ENCODE results near the gene SRCIN1.
"Not testable (repeated sequence)": the region's sequence is repeated elsewhere in the genome, so short reads cannot be mapped to it uniquely, and the experiment has no call there.

Gene SRCIN1

DNA sequence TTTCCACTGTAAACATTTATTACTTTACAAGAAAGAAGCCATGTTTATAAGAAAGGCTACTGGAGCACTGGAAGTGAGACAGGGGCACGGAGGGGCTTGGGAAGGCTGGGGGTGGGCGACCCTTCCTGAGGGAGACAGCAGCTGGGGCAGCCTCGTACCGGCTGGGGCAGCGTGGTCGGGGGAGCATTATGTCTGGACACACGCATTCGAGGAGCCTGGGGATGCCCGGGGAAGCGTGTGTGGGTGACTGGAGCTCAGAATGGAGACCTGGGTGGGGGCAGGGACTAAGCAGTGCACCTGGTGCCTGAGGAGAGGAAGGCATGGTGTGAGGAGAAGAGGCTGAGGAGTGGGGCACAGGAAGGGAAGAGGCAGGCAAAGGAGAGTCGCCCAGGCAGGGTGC, 64.5 kb downstream of the SRCIN1 start:
- no peak for DNase-seq

DNA sequence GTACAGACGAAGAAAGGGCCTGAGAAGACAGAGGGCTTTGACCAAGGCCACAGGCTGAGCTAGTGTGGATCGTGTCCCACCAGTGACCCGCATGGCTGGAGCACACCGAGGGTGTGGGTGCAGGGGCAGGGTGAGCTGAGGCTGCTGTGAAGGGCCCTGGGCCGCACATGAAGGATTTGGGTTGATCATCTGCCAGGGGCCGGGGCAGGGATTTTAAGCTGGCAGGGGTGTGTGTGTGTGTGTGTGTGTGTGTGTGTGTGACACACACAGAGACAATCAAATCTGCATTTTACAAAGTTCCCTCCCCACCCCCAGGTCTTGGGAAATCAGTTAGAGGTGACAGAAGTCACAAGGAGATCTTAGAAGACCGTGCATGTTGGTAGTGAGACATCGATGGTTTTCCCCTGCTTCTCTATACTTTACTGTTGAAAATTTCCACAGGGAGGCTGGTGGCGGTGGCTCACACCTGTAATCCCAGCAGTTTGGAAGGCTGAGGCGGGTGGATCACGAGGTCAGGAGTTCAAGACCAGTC, 65.2 kb downstream of the SRCIN1 start:
- DNase-seq = no peak

DNA sequence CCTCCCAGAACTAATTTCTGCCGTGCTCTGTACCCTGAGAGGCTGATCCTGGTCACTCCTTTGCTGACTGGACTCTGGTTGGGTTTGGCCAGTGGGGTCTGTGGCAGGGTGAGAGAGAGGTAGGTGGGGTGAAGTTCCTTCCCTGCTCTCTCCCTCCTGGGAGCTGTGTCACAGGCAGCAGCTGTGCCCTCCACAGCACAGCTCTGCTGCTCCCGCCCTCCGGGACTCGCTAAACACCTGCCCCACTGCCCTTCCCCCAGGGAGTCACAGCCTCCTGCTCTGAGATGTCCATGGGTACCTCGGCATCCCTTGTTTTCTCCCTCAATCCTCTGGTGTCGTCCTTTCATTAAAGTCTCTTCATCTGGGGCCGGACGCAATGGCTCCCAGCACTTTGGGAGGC, 66.4 kb downstream of the SRCIN1 start:
- no peak for DNase-seq

DNA sequence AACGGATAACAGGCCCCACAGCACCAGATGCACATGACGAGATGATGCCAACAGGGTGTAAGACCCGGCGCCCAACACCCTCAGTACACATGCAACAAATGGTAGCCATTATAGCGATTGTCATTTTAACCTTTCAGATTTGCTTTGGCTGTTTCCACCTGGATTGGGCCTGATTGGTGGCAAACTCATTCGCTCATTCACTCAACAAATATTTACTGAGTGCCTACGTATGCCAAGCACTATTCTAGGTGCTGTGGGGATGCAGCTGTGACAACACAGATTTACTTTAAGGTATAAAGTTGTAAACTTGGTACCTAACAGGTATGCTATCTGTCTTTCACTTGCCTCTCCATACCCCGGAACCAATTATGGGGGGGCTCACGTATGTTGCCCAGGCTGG, 66.8 kb downstream of the SRCIN1 start:
- no peak for DNase-seq

DNA sequence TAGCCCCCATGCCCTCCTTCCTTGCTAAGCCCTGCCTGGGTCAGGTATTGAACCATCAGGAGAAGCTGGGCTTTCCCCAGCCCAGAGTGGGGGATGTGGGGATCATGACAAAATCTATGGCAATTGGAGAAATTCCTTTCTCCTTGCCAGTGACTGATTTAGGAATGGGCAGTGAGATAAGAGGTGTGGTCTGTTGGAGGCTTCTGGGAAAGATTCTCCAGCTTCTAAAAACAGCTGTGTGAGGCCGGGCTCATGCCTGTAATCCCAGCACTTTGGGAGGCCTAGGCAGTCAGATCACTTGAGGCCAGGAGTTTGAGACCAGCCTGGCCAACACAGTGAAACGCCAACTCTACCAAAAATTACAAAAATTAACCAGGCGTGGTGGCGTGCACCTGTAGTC, 69.1 kb downstream of the SRCIN1 start:
- DNase-seq = no peak

DNA sequence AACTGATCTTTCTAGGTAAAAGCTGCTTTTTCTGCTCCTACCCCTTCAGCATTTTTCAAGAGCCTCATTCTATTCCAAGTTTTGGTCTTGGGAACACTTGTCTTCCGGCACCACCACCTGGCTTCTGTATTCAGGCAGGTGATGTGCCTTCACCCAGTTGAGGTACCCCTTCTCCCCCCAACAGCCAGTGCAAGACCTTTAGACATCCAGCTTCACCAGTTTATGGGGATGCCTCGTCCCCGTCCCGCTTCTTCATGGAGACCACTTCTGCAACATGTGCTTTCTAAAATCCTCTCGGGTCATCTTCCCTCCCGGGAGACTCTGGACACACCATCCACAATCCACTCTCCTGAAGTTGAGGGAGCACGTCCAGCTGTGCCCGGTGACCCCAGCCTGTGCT, 69.9 kb downstream of the SRCIN1 start:
- no peak for DNase-seq

DNA sequence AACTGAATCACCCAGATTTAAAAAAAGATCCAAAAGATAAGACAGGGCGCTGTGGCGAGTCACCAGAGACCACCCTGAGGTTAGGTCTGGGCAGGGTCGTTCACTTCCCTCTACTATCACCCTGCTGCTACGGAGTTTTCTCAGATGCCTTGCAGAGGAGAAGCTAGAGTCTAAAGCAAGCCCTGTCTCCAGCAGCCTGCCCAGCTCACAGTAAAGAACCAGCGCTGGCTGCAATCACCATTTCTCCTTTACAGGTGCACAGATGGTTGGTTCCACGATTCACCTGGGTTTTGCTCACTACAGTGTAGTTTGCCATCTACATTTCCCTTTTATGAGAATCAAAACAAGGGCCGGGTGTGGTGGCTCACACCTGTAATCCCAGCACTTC, 71.3 kb downstream of the SRCIN1 start:
- DNase-seq = no peak

DNA sequence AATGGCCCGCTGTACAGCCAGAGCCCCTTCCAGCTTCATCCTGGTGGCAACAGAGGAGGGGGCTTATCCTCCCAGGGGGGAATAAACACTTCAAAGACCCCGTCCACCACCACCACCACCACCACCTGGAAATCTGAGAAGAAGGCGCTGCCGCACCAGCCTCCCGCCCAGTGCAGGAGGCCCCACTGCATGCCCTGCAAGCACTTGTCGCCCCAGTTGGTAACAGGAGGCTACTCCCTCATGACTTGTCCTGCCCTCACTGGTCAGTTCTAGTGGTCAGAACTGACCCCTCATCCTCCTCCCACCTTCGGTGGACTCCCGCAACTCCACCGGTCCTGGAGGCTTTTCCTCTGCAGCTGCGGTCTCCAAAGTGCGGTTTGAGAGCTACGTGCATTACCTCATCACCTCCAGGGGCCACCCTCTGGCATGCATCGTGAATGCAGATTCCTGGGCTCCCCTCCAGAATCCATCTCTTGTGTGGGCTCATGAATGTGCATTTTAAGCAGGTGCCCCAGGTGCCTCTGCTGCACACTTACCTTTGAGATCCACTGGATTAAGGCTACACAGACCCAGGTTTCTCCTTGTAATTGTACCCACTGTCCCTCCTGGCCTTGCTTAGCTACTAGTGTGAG, 71.8 kb downstream of the SRCIN1 start:
- DNase-seq = no peak

DNA sequence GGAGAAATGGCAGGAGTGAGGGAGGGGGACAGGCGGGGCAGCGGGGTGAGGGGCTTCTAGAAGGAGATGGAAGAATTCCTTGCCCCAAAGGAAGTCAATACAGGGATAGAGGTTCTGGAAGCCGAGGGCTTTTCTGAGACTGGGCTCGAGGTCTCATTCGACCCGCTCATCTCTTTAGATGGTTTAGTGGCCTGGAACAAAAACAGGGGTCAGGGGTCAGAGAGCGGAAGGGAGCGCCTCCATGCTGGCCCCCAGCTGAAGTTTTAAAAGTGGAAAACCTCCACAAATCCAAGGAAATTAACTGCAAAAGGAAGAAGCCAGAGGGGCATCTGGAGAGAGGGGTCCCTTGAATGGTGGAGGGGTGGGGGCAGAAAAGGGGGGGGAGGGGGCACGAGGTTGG, 72.5 kb downstream of the SRCIN1 start:
- DNase-seq = no peak

DNA sequence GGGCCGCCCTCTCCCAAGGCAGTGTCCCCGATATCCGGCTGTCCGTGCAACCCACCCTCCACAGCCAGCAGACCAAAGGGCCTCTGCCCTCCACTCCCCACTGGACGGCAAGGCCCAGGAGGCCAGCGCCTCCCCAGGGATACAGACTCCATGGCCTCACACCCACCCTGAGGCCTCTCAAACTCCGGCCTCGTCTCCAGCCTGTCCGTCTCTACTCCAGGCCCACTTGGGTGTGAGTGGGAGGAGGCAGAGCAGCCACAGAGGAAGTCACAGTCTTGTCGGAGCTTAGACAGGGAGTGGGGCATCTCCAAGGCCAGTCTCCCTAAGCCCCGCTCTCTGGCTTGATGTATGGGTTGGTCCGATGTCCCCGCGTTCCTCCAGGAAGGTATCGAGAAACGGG, 73.3 kb downstream of the SRCIN1 start:
- DNase-seq = no peak

DNA sequence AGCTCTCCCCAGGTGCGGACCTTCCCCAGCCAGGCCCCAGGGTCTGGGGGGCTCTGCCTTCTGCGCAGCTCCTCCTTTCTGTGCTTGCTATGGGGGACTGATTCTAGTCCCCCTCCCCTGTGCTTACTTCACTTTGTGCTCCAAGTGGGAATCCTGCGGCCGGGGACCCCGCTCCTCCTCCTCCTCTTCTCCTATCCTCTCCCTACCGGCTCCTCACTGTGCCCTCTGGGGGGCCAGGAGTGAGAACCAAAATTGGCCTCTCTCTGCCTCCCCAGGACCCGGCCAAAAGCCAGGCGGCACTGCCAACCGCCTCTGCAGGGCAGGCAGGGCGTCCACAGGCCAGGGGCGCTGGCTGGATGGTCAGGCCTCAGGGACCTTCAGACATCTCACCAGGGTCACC, 74.0 kb downstream of the SRCIN1 start:
- DNase-seq = not testable (repeated sequence)

DNA sequence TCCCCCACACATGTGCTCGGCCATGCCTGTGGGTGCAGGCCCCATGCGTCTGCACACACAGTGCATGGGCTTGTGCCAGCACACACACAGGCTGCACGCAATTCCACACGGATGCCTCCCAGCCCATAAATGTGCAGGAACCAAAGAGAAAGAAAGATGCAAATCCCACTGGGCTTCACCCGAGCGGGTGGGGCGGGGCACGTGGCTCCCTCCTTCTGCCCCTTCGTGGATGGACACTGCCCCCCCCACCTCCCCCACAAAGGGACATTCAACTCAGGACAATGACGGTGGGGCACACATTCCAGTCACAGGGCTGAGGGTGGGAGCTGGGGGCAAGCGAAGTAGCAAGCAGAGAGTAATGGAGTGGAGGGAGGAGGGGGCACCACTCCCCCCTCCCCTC, 74.9 kb downstream of the SRCIN1 start:
- not testable (repeated sequence) for DNase-seq

DNA sequence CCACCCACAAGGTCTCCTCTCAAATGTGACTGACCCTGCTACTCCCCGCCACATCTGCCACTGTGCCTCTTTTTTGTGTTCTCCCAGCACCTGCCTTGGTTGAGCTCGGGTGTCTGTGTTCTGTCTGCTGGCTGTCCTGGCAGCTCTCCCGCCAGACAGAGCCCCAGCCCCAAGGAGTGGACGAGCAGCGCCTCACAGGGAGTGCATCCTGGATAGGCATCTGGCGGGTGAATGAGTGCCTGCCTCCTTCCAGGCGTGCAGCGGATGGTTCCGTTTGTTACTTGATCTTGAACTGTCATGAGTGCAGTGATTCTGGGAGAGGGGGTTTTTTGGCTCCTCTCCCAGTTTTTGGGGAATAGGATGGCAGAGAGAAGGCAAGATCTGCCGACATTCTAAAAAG, 77.6 kb downstream of the SRCIN1 start:
- DNase-seq = not testable (repeated sequence)

DNA sequence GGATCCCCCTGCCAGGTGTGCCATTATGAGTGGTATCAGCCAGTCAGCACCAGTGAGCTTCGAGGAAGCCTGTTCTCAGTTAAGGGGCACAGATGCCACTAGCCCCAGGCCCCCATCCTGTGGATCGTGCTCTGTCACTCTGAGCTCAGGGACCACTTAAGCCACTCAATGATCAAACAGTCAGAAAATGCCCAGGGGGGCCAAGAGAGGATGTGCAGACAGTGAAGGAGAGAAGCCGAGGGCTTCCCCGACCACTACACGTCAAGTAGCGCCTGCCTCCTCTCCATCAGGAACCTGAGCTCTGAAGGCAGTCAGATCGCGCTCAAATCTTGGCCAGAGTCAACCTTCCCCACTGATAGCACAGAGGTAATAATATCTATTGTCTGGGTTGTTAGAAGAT, 79.2 kb downstream of the SRCIN1 start:
- not testable (repeated sequence) for DNase-seq

DNA sequence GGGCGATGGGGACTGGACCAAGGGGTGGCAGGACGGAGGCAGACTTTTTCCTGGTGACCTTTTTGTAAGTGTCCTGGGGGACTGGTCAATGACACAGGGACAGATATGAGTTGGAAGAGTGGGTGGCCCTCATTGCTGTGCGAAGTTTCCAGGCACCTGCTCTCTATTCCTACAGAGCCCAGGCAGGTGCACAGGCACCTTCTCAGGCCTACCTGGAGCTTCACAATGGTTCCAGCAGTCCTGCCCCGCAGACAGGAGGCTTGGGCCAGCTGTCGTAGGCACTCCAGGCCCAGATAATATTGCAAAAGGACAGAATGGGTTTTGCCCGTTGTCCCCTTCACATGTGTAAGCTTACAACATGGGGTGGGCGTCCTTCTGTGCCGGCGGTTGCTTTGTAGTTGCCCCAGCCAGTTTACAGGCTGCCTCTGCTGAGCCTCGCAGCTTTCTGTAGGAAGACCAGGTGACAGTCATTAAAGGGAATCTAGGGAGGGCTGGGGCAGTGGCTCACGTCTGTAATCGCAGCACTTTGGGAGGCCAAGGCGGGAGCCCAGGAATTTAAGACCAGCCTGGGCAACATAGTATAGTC, 93.2 kb downstream of the SRCIN1 start:
- no peak for DNase-seq

DNA sequence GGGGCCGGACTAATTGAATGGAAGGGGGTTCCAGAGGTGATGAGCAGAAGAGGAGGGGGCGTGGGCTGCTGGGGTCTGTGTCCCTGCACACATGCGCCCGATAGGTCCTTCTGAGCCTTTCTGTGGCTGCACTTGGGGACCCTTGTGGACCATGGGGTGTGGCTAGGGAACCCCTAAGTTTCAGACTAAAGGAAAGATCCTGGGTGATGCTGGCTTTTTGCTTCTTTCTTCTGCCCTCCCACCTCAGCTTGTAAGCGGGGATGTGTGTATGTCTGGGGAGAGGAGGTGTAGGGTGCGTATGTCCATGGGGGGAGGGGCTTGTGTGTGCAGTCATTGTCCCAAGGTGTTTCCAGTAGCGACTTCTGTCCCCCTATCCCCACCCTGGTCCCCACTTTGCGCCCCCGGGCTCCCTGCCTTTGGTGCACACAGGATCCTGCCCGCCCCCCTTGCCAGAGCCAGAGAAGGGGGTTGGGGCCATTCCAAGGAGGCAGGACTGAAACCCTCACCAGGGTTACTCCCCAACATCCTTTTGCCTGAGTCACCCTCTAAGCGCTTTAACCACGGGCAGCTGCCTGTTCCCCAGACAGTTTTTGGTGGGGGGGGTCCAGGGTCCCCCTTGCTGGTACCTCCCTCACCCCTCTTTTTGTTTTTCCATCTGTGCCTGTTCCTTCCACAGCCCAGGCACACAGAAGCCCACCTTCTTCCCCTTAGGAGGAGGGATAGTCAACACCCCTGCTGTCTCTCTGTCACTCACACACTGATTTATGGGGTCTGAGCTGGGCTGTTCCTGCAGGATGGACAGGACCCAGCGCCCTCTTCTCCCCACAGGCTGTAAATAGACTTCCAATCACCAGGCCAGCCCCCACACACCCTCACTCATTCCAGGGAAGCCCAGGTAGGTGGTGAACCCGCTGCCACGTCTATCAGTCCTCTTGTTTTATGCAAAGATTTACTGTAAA, 94.3 kb downstream of the SRCIN1 start:
- no peak for DNase-seq

DNA sequence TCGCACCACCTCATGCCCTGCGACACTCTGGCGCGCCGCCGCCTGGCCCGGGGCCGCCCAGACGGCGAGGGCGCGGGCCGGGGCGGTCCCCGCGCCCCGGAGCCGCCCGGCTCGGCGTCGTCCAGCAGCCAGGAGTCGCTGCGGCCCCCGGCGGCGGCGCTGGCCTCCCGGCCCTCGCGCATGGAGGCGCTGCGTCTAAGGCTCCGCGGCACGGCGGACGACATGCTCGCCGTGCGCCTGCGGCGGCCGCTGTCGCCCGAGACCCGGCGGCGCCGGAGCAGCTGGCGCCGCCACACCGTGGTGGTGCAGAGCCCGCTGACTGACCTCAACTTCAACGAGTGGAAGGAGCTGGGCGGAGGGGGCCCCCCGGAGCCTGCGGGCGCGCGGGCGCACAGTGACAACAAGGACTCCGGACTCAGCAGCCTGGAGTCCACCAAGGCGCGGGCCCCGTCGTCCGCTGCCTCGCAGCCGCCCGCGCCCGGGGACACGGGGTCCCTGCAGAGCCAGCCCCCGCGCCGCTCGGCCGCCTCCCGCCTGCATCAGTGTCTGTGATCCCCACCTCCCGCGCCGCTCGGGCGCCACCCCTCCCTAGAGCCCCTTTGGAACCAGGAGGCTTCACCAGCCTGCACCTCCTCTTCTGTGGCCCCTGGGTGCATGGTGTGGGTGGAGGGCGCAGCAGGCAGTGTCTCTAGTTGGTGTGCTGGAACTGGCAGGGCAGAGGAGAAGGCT, 95.2 kb downstream of the SRCIN1 start:
- no peak for DNase-seq

DNA sequence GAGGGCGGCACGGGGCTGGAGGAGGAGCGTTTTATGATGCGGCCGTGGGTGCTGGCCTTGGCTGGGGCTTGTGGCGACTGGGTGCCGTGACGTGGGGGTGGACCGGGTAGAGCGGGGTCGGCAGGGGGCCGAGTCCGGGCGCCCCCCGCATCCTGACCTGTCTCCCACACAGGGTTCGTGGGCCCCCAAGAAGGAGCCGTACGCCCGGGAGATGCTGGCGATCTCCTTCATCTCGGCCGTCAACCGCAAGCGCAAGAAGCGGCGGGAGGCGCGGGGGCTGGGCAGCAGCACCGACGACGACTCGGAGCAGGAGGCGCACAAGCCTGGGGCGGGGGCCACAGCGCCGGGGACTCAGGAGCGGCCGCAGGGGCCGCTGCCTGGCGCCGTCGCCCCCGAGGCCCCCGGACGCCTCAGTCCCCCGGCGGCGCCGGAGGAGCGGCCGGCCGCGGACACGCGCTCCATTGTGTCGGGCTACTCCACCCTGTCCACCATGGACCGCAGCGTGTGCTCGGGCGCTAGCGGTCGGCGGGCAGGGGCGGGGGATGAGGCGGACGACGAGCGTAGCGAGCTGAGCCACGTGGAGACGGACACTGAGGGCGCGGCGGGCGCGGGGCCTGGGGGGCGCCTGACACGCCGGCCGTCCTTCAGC, 95.9 kb downstream of the SRCIN1 start:
- DNase-seq = no peak

DNA sequence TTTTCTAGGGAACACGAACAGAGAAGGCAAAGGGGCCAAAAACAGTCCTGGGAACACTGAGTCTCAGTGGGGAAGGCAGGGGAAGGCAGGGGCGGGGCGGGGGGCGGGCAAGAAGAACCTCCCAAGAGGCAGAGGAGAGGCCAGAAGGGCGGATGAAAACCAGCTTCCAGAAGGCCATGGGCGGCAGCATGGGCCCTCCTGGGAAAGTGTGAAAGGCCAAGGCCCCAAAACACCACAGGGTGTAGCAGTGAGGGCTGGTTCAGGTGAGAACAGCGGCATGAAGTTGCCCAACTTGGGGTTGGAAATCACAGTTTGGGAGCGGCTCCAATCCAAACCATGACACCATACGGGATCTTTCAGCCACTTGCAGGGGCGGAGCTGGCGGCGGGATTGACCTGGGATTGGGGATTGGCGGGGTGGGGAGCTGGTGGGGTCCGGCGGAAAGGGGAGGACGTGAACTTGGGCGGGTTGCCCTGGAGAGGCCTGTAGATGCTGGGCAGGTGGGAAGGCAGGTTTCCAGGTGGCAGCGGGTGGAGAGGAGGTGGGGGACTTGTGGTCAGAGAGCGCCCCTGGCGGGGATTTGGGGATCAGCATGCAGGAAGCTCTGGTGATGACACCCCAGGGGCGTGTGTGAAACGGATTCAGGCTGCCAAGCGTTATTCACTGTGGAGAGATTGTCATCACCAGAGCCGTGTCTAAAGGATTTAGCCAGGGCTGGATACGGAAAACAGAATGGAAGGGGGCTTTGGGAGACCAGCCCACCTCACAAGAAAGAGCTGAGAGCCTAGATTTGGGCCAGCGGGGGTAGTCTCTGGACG, 96.6 kb downstream of the SRCIN1 start:
- DNase-seq = peak; percentile 58

DNA sequence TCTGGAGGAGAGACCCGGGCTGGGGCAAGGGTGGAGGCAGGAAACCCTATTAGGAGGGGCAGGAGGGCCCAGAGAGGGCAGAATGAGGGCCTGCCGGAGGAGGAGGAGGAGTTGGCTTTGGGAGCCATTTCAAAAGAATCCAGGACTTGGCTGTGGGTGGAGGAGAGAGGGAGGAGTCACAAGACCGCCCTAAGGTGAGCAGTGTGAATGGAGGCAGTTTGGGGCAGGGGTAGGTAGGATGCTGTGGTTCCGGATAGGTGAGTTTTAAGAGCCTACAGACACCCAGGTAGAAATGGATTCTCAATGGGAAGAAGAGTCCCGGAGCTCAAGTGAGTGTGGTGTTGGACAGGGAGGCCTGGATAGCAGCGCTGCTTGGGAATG, 97.2 kb downstream of the SRCIN1 start:
- DNase-seq = no peak

DNA sequence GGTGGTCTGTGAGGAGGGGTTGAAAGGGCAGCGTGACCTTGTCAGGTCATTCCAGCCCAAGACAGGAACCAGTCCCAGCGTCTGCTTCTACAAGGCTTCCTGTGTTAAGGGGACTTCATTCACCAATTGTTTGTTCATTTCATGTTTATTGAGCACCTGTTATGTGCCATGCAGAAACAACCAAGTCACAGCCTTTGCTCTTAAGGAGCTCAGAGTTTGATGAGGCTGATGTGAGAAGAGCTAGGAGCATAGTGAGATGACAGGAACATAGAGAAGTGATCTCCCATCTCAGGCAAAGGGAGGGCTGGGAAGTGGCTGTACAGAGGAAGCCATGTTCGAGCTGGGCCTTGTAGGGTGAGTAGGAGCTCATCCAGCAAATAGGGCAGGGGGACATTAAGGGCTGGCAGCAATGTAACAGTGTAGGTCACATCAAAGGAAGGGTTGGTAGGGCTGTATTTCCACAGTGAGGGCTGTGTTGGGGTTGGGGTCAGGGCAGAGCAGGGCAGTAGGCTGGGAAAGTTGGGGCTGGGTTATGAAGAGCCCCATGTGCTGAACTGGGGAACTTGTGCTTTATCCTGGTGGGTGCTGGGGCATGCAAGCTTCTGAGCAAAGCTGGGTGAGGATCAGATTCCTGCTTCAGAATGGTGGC, 97.7 kb downstream of the SRCIN1 start:
- DNase-seq = no peak

Measured in activated T-cell treated with anti-CD3 and anti-CD28 coated beads for 4 hours (primary cell).